ENCODE results near the gene LIMCH1.
A peak's percentile ranks its signal among the peaks of the same experiment; 100 is the strongest.
"Not testable (repeated sequence)": the region's sequence is repeated elsewhere in the genome, so short reads cannot be mapped to it uniquely, and the experiment has no call there.

LIMCH1 gene

GRCh38 chr4:41692717-41693345 lies 154.9 kb downstream of the LIMCH1 start:
- peak in 1 of 2 donors; percentile 2 for DNase-seq

GRCh38 chr4:41693629-41694028 lies 155.7 kb downstream of the LIMCH1 start:
- DNase-seq: no peak

- DNase-seq: no peak
Measured at GRCh38 chr4:41696131-41696530, 158.2 kb downstream of the LIMCH1 start.

- DNase-seq: no peak
Measured at GRCh38 chr4:41696763-41697162, 158.8 kb downstream of the LIMCH1 start.

GRCh38 chr4:41701983-41702382 lies 164.0 kb downstream of the LIMCH1 start:
- DNase-seq: no peak

GRCh38 chr4:41702770-41703169 lies 164.8 kb downstream of the LIMCH1 start:
- DNase-seq: no peak

GRCh38 chr4:41703785-41704184 lies 165.8 kb downstream of the LIMCH1 start:
- no peak for DNase-seq

- no peak for DNase-seq
Measured at GRCh38 chr4:41709844-41710481, 172.0 kb downstream of the LIMCH1 start.

- not testable (repeated sequence) for DNase-seq
Measured at GRCh38 chr4:41711654-41712053, 173.7 kb downstream of the LIMCH1 start.

- no peak for DNase-seq
Measured at GRCh38 chr4:41712425-41712824, 174.5 kb downstream of the LIMCH1 start.

- no peak for DNase-seq
Measured at GRCh38 chr4:41713768-41714167, 175.8 kb downstream of the LIMCH1 start.

- DNase-seq: no peak
Measured at GRCh38 chr4:41714364-41715000, 176.5 kb downstream of the LIMCH1 start.

GRCh38 chr4:41715155-41715554 lies 177.2 kb downstream of the LIMCH1 start:
- DNase-seq: no peak

- no peak for DNase-seq
Measured at GRCh38 chr4:41718907-41719306, 180.9 kb downstream of the LIMCH1 start.

GRCh38 chr4:41719417-41719816 lies 181.5 kb downstream of the LIMCH1 start:
- no peak for DNase-seq

- no peak for DNase-seq
Measured at GRCh38 chr4:41722181-41722580, 184.2 kb downstream of the LIMCH1 start.

GRCh38 chr4:41723286-41723685 lies 185.3 kb downstream of the LIMCH1 start:
- no peak for DNase-seq

GRCh38 chr4:41725254-41725653 lies 187.3 kb downstream of the LIMCH1 start:
- DNase-seq: no peak

GRCh38 chr4:41727861-41728572 lies 190.1 kb downstream of the LIMCH1 start:
- DNase-seq: no peak

- DNase-seq: no peak
Measured at GRCh38 chr4:41728573-41728913, 190.6 kb downstream of the LIMCH1 start.

GRCh38 chr4:41731569-41732126 lies 193.7 kb downstream of the LIMCH1 start:
- no peak for DNase-seq

GRCh38 chr4:41734371-41734770 lies 196.4 kb downstream of the LIMCH1 start:
- no peak for DNase-seq

- DNase-seq: not testable (repeated sequence)
Measured at GRCh38 chr4:41737491-41737890, 199.5 kb downstream of the LIMCH1 start.

All from activated CD4-positive, alpha-beta T cell treated with anti-CD3 and anti-CD28 coated beads for 4 hours (primary cell).